ENCODE measurements around the gene SORD.

Gene SORD

GRCh38 chr15:45116006-45116481, 93.0 kb downstream of the SORD start:
- TF ChIP-seq, protein P1, sequence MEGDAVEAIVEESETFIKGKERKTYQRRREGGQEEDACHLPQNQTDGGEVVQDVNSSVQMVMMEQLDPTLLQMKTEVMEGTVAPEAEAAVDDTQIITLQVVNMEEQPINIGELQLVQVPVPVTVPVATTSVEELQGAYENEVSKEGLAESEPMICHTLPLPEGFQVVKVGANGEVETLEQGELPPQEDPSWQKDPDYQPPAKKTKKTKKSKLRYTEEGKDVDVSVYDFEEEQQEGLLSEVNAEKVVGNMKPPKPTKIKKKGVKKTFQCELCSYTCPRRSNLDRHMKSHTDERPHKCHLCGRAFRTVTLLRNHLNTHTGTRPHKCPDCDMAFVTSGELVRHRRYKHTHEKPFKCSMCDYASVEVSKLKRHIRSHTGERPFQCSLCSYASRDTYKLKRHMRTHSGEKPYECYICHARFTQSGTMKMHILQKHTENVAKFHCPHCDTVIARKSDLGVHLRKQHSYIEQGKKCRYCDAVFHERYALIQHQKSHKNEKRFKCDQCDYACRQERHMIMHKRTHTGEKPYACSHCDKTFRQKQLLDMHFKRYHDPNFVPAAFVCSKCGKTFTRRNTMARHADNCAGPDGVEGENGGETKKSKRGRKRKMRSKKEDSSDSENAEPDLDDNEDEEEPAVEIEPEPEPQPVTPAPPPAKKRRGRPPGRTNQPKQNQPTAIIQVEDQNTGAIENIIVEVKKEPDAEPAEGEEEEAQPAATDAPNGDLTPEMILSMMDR (IDR thresholded peaks at IDR 0.05; ENCODE audit: control extremely low read depth, extremely low read depth, low read depth, missing control alignments), result no peak
- no peak for DNase-seq (ENCODE audit: extremely low spot score)
- ChIA-PET CTCF (interaction anchor here (1.1 to 3.1 kb wide), 3 partner anchors 9 to 11 kb away, joined by 3 to 9 read pairs (median 4); no protein-coding TSS in a partner anchor), POLR2A (no interaction called here)

GRCh38 chr15:45116482-45117307, 93.7 kb downstream of the SORD start:
- no peak for DNase-seq (ENCODE audit: extremely low spot score)
- TF ChIP-seq, protein P1 (IDR thresholded peaks at IDR 0.05; ENCODE audit: control extremely low read depth, extremely low read depth, low read depth, missing control alignments), result no peak
- ChIA-PET POLR2A (no interaction called here), CTCF (interaction anchor here (1.1 to 3.1 kb wide), 3 partner anchors 8 to 11 kb away, joined by 3 to 9 read pairs (median 4); no protein-coding TSS in a partner anchor)

- TF ChIP-seq, protein P1 (IDR thresholded peaks at IDR 0.05; ENCODE audit: control extremely low read depth, extremely low read depth, low read depth, missing control alignments), result no peak
- POLR2A ChIA-PET, result no interaction called here
- CTCF ChIA-PET, result interaction anchor here (0.6 to 2.7 kb wide), 63 partner anchors 9 to 553 kb away, joined by 3 to 53 read pairs (median 4); partner anchors contain the start of genes DUOX1, DUOXA1 and SORD
- no peak for DNase-seq (ENCODE audit: extremely low spot score)
These were observed 94.5 kb downstream of the SORD start for GRCh38 chr15:45117308-45118130.

DNA sequence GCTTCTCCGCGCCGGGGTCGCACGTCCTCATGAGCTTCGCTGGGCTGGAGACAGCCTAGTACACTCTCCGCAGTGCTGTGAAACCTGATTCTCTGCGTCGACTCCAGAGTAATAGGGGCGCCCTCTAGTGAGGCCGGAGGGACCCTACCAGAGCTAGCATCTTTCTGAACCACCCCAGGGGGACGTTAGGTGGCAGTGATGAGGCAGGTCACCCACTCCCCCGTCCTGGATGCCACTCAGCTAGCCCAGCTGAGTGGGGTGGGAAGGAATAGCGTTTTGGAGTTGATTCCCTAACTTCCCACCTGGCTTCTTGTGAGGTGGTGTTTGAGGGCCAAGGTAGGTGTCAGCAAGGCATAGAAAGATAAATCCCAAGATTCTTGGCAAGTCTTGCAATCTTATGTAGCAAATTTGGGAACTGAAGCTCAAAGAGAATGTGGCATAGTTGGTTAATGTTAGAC, 95.2 kb downstream of the SORD start:
- ChIA-PET CTCF (interaction anchor here (0.6 to 2.7 kb wide), 66 partner anchors 8 to 713 kb away, joined by 3 to 53 read pairs (median 4); partner anchors contain the start of genes DUOX1, DUOXA1 and SORD), POLR2A (interaction anchor here (0.5 kb wide), 1 partner anchor 252 kb away, joined by 3 read pairs; no protein-coding TSS in a partner anchor)
- DNase-seq (ENCODE audit: extremely low spot score), result peak; percentile 92
- TF ChIP-seq, protein P1 (IDR thresholded peaks at IDR 0.05; ENCODE audit: control extremely low read depth, extremely low read depth, low read depth, missing control alignments), result peak; percentile 99

- ChIA-PET CTCF (interaction anchor here (0.8 to 2.7 kb wide), 33 partner anchors 7 to 714 kb away, joined by 3 to 53 read pairs (median 7); partner anchors contain the start of genes DUOX1, DUOXA1 and SORD), POLR2A (no interaction called here)
- DNase-seq (ENCODE audit: extremely low spot score), result no peak
- TF ChIP-seq, protein P1 (IDR thresholded peaks at IDR 0.05; ENCODE audit: control extremely low read depth, extremely low read depth, low read depth, missing control alignments), result no peak
These were observed 96.0 kb downstream of the SORD start for GRCh38 chr15:45118996-45119395.
